ENCODE results near the gene DCAF11.
A peak's percentile ranks its signal among the peaks of the same experiment; 100 is the strongest.

Gene DCAF11

DNA sequence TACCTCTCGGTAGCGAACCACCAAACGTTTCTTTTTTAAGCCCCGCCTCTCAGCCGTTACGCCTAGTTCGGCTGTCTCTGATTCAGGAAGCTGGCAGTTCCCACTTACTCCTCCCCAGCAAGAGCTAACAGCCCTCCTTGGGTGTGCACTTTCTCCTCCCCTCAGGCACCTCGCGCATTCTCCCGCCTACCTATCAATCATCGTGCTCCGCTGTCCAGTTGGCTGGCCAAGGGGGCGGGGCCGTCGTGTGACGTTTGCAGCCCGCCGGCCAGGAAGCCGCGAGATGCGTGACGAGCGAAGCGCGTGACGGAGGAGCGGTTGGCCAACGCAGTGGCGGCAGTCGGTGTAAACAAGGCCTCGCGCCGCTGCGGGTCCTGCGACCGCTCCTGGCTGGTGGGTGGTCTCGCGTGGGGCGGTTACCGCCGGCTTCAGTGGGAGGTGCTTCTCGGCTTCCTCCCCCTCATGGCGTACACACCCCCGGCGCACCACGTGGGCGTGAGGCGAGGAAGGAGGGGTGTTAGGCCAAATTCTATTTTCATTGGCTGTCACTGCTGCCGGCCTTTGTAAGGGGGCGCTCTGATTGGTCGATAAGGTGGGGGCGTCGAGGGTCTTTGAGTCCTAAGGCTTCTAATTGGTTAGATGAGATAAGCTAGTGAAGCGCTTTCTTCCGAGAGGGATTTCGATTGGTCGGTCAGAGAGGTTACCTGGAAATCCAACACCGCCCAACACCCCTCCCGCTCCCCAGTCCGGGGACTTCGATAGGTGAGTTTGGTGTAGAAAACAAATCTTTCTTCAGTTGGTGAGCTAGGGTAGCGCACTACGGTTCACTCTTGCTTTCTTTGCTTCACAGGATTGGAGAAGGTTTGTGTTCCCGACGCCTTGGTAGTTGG is at the start of gene DCAF11, which contains the start of gene NRL:
Gene DCAF11 (plus strand): TSS at position 246 of the 890 bp plus-strand sequence. CDS start 818 bp downstream, outside the sequence.
Gene NRL (minus strand): TSS at position 418 of the 890 bp plus-strand sequence. CDS start 32,101 bp downstream, outside the sequence.
- peak; percentile 99 for DNase-seq

DNA sequence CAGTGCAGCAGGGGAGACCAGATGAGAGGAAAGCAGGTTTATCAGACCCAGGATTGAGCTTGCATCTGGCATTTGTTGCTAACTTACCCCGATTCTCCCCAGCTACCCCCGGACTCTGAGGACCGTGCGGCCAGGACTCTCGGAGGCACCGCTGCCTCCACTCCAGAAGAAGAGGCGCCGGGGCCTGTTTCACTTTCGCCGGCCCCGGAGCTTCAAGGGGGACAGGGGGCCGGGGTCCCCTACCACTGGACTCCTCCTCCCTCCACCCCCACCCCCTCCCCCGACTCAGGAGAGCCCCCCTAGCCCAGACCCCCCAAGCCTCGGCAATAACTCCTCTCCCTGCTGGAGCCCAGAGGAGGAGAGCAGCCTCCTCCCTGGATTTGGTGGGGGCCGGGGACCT is 49.7 kb upstream of the DCAF11 start:
- DNase-seq: no peak

DNA sequence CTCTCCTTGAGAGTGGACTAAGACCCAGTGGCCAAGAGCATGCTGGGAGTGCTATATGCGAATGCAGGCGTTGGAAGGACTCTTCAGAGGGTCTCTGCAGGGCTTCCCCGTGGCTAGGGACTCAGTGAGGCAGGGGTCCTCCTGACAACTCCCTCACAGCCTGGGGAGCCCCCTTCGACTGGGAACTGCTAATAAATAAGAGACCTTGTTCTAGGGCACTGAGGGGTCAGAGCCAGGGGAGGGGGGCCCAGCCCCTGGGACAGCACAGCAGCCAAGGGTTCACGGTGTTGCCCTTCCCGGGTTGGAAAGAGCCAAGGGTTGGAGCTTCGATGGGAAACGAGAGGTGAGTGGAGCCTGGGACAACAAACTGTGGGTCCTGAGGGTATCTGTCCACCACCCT is 49.2 kb upstream of the DCAF11 start:
- DNase-seq: no peak

DNA sequence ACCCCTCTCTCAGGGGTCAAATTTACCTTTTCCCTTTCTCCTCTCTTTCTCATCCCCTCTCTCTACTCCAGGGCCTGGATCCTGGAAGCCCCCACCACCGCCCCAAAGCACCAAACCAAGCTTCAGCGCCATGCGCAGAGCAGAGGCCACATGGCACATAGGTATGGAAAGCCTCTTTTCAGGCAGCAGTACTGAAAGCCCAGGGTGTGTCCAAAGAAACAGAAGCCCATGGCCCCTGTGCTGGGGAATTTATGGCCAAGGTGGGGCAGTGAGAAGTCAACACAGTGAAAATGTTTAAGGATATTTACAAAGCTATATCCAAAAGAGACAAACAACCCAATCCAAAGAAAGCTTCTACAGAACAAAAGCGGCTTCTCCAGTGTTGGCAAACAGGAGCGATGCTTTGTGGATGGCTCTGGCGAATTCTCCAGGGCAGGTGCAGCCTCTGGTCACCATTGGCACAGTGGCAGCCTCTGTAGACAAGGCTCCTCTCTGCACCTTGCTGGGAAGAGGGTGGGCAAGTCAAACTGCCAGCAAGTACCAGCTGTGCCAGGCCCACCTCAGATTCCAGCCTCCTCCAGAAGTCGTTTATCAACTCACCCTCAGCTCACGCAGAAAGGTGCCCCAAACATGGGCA is 48.0 kb upstream of the DCAF11 start:
- no peak for DNase-seq

GRCh38 chr14:24067133-24068082 is 47.2 kb upstream of the DCAF11 start:
- DNase-seq: no peak

DNA sequence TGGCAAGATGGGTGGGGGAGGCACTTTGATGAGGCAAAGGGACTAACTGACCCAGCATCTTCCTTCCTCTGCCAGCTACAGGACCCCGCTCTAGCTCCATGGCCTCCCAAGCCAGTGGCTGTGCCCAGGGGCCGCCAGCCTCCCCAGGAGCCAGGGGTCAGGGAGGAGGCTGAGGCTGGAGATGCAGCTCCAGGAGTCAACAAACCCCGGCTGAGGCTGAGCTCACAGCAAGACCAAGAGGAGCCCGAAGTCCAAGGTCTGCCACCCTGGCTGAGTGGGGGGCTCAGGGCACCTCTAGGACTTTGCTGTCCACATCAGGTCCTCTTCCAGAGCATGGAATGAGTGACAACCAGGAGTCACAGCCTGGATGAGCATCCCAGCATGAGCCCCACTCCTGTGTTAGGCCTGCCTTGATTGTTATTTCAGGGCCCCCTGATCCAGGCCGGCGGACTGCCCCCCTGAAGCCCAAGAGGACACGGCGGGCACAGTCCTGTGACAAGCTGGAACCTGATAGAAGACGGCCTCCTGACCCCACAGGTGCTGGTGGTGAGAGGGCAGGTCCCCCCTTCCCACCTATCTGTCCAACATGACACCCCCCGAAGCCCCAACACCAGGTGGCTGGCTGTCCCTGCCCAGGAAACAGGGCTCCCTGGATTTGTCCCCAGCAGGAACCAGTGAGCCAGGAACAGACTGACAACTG is 45.7 kb upstream of the DCAF11 start:
- DNase-seq: no peak

- no peak for DNase-seq
Measured at GRCh38 chr14:24069411-24069735, 45.2 kb upstream of the DCAF11 start.

- no peak for DNase-seq
Measured at GRCh38 chr14:24070285-24071143, 44.1 kb upstream of the DCAF11 start.

- DNase-seq: peak; percentile 26
Measured at GRCh38 chr14:24071144-24071697, 43.4 kb upstream of the DCAF11 start, which contains the start of gene CPNE6. Gene CPNE6, plus strand, starts transcription at chr14:24071562. Its CDS starts 1,375 bp downstream, at chr14:24072937.

DNA sequence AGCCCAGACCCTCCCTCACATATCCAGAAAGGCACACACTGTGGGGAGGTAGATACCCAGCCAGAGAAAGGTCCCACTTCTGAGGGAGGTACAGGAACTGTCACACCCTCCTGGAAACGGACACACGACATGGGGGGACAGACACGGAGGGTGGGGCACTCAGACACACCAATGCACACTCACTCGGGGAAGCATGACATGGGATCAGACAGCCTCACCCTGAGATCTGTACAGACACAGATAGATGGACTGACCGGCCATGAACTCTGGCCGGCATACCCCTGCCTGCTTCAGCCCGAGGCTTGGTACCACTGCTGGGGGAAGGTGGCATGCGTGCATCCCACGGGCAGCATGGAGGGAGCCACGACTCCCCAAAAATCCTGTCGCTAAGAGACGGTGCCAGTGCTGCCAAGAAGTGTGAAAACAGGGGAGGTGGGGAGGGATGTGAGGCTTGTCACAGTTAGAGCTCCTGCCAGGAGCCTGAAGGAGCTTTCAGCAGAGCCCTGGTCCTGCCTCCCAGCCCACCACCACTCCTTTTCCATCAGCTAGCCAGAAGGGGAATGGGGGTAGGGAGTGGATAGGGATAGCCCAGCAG is 42.6 kb upstream of the DCAF11 start:
- DNase-seq: no peak

DNA sequence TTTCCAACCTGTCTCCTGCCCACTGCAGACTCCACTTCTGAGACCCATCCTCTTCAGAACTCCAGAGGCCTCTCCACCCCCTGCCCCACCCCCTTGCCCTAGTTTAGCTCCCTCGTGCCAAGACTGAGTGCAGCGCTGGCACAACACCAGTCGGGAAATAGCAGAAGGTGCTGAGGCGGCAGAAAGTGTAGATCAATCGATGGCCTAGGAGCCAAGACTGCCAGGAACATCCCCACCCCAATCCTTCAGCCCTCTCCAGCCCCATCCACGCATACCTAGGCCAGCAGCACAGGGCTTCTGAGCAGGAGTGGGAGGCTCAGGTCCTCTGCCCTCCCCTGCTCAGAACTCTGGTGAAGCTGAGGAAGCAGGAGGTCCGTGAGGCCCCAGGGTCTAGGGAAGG is 42.1 kb upstream of the DCAF11 start:
- no peak for DNase-seq

DNA sequence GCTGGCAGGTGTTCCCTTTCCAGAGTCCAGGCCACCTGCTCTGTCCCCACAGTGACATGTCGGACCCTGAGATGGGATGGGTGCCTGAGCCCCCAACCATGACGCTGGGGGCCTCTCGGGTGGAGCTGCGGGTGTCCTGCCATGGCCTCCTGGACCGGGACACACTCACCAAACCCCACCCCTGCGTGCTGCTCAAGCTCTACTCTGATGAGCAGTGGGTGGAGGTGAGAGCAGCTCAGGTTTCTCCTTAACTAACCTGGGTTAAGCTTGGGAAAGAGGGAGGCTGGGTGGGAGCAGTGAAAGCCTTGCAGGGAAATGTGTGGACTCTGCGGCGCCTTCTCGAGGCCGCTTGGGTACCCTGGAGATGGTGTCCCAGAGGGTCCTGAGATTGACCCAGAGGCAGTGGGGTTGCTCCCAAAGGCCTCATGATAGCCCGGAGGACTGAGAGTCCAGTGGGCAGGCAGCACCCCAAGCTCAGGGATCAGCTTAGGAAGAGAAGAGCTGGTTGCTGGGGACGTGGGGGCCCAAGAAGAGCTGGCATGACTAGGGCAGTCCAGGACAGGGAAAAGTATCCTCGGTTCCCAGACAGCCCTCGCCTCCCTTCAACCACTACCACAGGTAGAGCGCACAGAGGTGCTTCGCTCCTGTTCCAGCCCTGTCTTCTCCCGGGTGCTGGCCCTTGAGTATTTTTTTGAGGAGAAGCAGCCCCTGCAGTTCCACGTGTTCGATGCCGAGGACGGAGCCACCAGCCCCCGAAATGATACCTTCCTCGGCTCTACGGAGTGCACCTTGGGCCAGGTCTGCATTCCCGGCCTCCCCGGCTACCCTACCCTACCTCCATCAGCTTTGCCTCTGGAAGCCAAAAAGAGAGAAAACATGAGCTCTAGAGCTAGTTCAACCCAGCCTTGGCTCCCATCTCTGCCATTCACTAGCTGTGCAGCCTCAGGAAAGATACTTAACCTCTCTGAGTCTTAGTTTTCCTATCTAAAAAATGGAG is 41.4 kb upstream of the DCAF11 start:
- no peak for DNase-seq

GRCh38 chr14:24074625-24075484 is 39.7 kb upstream of the DCAF11 start:
- no peak for DNase-seq

GRCh38 chr14:24075485-24076301 is 38.9 kb upstream of the DCAF11 start:
- DNase-seq: no peak

DNA sequence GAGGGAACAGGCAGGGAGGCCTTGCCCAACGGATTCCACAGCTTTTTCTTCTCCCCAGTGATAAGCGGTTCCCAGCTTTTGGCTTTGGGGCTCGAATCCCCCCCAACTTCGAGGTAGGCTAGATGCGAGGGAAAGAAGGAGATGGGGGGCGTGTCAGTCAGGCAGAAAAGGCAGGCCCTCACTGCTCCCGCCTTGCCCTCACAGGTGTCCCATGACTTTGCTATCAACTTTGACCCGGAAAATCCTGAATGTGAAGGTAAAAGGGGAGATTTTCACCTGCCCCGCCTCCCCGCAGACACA is 38.3 kb upstream of the DCAF11 start:
- DNase-seq: no peak

GRCh38 chr14:24077086-24077485 is 37.5 kb upstream of the DCAF11 start:
- DNase-seq: no peak

DNA sequence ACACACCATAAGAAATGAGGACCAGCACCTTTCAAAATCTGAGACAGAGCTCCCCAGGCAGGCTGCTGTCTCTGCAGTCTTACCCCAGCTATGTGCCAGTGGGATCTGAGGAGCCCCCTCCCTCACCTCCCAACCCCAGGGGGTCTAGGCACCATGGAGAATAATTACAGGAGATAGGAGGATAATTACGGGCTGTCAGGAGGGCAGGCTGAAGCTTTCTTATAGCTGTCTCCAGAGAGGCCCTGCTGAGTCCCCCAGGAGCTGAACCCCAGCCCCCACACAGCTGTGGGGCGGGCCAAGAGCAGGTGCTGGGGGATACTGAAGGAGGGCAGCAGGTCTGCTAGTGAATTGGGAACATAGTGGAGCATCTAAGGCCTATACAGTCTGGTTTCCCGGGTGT is 36.4 kb upstream of the DCAF11 start:
- DNase-seq: no peak

Measured in activated CD4-positive, alpha-beta T cell treated with anti-CD3 and anti-CD28 coated beads, Interleukin-2, amount 50 U/mL, for 16 hours (primary cell).